ENCODE results near the gene HTR4.

DNA sequence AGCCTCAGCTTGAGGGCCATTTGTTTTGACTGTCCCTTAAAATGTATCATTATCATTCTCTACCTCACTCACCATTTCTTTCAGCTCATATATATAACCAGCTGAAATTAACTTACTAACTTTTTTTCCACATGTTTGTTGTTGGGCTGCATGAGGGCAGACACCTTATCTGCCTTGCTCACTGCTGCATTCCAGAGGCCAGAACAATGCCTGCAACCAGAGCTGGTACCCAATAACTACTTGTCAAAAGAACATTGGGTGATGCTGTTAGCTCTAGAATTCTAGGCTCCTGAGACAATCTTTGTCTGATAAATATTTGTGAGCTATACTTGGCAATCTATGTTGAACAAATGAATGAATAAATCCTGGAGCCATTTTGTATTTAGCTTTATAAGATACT is 68.3 kb downstream of the HTR4 start:
- TF ChIP-seq CTCF (IDR thresholded peaks at IDR 0.05), result no peak
- no peak for TF ChIP-seq POLR2A (IDR thresholded peaks at IDR 0.05)

Data from lower leg skin (tissue), 3 donors.